Measurements from ENCODE around the gene MACO1.
"Not testable (repeated sequence)": the region's sequence is repeated elsewhere in the genome, so short reads cannot be mapped to it uniquely, and the experiment has no call there.

The MACO1 gene

GRCh38 chr1:25458541-25459298, 28.0 kb downstream of the MACO1 start:
- no peak for DNase-seq (ENCODE audit: low read depth in 2 of 2)

DNA sequence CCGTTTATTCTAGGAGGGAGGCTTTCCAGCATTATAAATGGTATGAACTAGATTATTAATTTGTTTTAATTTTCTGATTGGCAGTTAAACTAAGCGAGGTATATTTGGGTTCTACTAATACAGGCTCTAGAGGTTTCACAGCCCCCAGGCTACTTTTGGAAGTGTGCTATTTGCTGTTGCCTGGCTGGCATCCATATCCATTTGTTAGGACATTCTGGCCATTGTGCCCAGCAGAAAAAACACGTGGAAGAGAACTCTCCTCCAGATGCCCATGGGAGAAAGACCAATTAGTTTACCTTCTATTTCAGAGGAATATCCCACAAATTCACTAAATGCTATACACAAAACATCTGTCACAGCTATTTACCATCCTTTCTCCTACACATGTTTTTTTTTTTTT, 29.3 kb downstream of the MACO1 start:
- no peak for DNase-seq (ENCODE audit: low read depth in 2 of 2)

DNA sequence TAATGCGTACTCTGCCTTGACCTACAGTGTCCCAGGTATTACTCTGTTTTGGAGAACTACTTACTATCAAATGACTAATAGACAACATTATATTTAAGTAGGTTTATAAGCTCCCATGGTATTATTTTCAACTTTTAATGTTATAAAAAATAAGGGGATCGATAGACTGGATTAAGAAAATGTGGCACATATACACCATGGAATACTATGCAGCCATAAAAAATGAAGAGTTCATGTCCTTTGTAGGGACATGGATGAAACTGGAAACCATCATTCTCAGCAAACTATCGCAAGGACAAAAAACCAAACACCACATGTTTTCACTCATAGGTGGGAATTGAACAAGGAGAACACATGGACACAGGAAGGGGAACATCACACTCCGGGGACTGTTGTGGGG, 30.1 kb downstream of the MACO1 start:
- not testable (repeated sequence) for DNase-seq (ENCODE audit: low read depth in 2 of 2)

GRCh38 chr1:25461849-25462248, 31.2 kb downstream of the MACO1 start:
- no peak for DNase-seq (ENCODE audit: low read depth in 2 of 2)

GRCh38 chr1:25462732-25463131, 32.0 kb downstream of the MACO1 start:
- no peak for DNase-seq (ENCODE audit: low read depth in 2 of 2)

GRCh38 chr1:25467193-25467592, 36.5 kb downstream of the MACO1 start:
- DNase-seq (ENCODE audit: low read depth in 2 of 2), result no peak

DNA sequence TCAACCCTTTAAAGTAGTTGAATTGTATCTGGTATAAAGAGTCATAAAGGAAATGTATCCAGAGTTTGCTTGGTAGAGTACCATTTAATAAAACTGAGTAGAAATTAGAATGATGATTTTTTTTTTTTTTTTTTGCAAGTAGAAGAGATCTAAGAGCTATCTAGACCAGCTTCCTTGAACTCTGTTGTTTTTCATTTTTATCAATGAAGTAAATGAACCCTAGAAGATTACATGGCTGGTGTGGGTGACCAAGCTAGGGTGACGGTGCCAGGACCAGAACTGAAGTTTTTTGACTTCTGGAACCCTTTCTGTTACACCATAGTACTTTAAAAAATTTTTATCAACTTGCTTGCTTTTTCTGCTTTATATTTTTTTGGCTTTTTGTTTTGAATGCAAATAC, 36.9 kb downstream of the MACO1 start:
- DNase-seq (ENCODE audit: low read depth in 2 of 2), result no peak

GRCh38 chr1:25468033-25468432, 37.3 kb downstream of the MACO1 start:
- no peak for DNase-seq (ENCODE audit: low read depth in 2 of 2)

DNA sequence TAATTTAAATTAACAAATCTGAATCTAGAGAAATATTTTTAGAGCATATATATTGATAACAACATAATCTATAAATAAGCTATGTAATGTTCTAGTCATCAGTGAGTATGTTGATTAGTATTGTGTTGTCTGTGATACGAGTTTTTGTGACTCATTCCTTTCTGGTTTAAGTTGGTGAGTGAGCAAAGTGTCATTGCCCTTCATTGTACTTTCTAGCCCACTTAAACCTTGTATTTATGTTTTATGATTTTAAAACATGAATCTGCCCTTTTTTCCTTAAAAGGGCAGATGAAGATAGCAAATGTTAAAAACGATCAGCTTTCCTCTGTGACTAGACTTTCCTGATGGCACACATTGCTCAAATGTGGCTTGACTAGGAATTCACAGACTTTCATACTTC, 38.5 kb downstream of the MACO1 start:
- no peak for DNase-seq (ENCODE audit: low read depth in 2 of 2)

DNA sequence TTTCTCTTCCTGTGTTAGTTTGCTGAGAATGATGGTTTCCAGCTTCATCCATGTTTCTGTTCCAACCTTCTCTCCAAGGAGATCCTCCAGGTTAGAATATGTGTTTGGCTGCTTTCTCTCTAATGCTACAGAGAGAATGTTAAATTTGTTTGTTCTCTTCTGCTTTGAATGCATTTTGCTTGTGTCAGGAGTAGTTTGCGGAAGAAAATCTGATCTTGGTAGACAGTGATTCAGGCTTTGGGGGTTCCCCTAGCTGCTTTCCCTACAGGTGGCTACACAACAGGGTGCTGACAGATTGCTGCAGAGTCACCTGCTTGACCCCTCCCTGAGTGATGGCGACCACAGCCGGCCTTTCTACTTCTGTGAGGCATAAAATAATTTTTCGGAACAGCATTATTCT, 41.8 kb downstream of the MACO1 start:
- no peak for DNase-seq (ENCODE audit: low read depth in 2 of 2)

DNA sequence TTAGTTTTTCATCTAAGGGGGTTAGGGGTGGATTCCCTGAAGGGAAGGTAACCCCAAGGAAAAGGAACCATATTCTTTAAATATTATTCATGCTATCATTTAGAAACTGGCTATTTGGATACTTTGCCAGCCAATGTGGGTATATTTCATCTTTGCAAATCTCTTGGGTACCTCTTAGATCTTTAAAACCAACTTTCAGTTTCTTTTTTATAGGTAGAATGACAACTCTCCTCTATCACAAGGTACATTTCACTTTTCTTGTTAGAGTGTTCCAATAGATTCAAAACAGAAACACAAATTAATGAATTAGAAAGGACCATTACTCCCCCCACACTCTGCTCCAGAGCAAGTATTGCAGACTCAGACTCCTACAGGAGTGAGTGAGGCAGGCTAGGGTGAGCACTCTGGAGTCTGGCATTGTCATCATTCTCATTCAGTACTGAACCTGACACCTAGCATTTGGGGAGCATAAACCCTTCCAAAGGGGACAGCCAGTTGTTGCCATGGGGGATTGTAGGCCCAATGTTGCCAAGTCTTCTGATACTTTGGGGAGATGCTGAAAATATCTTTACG, 43.0 kb downstream of the MACO1 start:
- no peak for DNase-seq (ENCODE audit: low read depth in 2 of 2)

GRCh38 chr1:25474439-25475047, 43.8 kb downstream of the MACO1 start:
- no peak for DNase-seq (ENCODE audit: low read depth in 2 of 2)

DNA sequence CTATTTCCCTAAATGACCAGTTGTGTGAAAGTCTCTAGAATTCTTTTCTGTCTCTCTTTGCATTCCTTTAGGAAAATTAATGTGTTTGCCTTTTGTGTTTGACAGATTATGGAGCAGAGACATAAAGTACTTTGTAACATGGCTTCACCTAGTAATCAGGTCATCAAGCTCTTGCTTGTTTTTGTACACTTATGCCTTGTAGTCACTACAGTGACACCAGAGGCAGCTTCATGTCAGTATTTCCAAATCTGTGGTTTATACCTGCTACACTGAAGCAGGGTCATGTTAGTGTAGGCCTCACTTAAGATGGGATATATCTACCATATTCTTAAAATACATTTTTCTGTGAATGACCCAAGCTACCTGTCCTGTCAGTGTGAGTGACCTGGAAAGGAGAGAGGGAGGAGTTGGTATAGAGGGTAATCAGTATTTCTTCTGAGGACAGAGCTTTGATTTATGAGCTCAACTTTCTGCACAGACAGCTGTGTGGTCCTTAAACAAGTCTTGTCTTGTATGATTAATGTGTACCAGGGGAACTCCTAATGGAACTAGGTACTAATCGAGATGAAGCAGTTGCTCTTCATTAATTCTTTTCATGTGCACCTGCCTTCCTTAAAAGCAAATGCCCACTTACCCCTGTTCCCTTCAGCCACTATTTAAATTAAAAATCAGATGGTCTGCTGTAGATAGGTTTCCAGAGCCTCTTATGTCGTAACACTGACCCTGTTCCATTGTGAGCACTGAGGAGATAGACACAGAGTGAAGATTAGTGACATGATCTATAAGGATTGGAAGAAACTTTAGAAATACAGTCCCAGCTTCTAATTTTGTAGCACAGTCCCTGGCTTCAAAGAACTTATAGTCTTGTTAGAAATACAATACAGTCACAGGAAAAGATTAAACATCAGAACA, 45.7 kb downstream of the MACO1 start:
- no peak for DNase-seq (ENCODE audit: low read depth in 2 of 2)

- no peak for DNase-seq (ENCODE audit: low read depth in 2 of 2)
Observed at GRCh38 chr1:25477448-25478034, 46.8 kb downstream of the MACO1 start.

- no peak for DNase-seq (ENCODE audit: low read depth in 2 of 2)
Observed at GRCh38 chr1:25478633-25479032, 47.9 kb downstream of the MACO1 start.

GRCh38 chr1:25481625-25482024, 50.9 kb downstream of the MACO1 start:
- DNase-seq (ENCODE audit: low read depth in 2 of 2), result no peak

GRCh38 chr1:25482211-25482610, 51.5 kb downstream of the MACO1 start:
- DNase-seq (ENCODE audit: low read depth in 2 of 2), result no peak

GRCh38 chr1:25484096-25484495, 53.4 kb downstream of the MACO1 start:
- DNase-seq (ENCODE audit: low read depth in 2 of 2), result no peak

- no peak for DNase-seq (ENCODE audit: low read depth in 2 of 2)
Observed at GRCh38 chr1:25484533-25484932, 53.8 kb downstream of the MACO1 start.

GRCh38 chr1:25485536-25486411, 55.1 kb downstream of the MACO1 start:
- DNase-seq (ENCODE audit: low read depth in 2 of 2), result no peak

GRCh38 chr1:25486602-25487001, 55.9 kb downstream of the MACO1 start:
- no peak for DNase-seq (ENCODE audit: low read depth in 2 of 2)

All from stimulated activated CD8-positive, alpha-beta memory T cell treated with anti-CD3 and anti-CD28 coated beads, Interleukin-7, amount 100 ng/mL, for 4 hours (primary cell).